Thyroid gland (tissue), 4 donors: ENCODE results near the gene DISP1. TPM values are rescaled to one million over a fixed set of nuclear protein-coding genes. Genes with fewer than 3 reads are reported as not detected.

Experiments used
- DNase-seq, 2 donors: peaks; one replicate each; pipeline ENCODE4 v3.0.0-alpha.2; 2019
- H3K27ac ChIP-seq, 3 donors: fragments of 200-600 bp; sonication (generic); 1 replicate in 2 of 3; 2 replicates in 1 of 3; pipeline ENCODE4 v1.5.1; 2016 to 2019; ENCODE audit warnings: mild to moderate bottlenecking in 1 of 3, moderate library complexity in 1 of 3
- H3K27me3 ChIP-seq: fragments of 200-600 bp; sonication (generic); one replicate; pipeline ENCODE4 v1.5.1; 2019
- H3K36me3 ChIP-seq, 2 donors: fragments of 200-600 bp; sonication (generic); one replicate each; pipeline ENCODE4 v1.5.1; 2016 to 2019
- H3K4me1 ChIP-seq, 2 donors: fragments of 200-600 bp; sonication (generic); one replicate each; pipeline ENCODE4 v1.5.1; 2017 to 2019
- H3K4me3 ChIP-seq, 3 donors: fragments of 200-600 bp; sonication (generic); replicated peaks in 1 of 3; 1 replicate in 2 of 3; 2 replicates in 1 of 3; pipeline ENCODE4 v1.5.1; 2016; ENCODE audit warnings: mild to moderate bottlenecking in 1 of 3
- H3K9me3 ChIP-seq: fragments of 200-600 bp; sonication (generic); one replicate; pipeline ENCODE4 v1.5.1; 2017
- CTCF ChIP-seq, 6 experiments: fragments of 200-600 bp in 3 of 6; fragments of 450-650 bp in 3 of 6; sonication (generic) in 3 of 6; IDR thresholded peaks; one replicate each; pipeline ENCODE4 v1.5.1; 2016 to 2019; ENCODE audit warnings: antibody characterized with exemption in 6 of 6, mild to moderate bottlenecking in 2 of 6, inconsistent platforms in 1 of 6, moderate library complexity in 1 of 6
- POLR2A ChIP-seq, 2 donors: fragments of 450-650 bp; IDR thresholded peaks; one replicate each; pipeline ENCODE4 v1.6.1; 2017; ENCODE audit warnings: antibody characterized with exemption in 2 of 2, mild to moderate bottlenecking in 2 of 2, moderate library complexity in 1 of 2
- WGBS, 2 donors: methylation state at CpG; one replicate each; pipeline ENCODE4 v1.1.5; 2017; 5-methylcytosine and 5-hydroxymethylcytosine counted together
- intact Hi-C: fragments of 100-400 bp; cut with DNase I; formaldehyde crosslinking; loops from one replicate; pipeline ENCODE4 v1.15.1; 2023
- total RNA-seq, 4 donors: library from RNA; depleted of rRNA; stranded (reverse); fragments of >200 nt; gene quantifications; one replicate each; pipeline ENCODE4 v1.2.3, GENCODE V29; 2016

The DISP1 gene
- total RNA-seq, 4 donors from 2014 or later = 11.5 to 21.4 (median 15.9) TPM

- no peaks in the 10 kb centered on the region for H3K27me3 ChIP-seq
- intact Hi-C loops = no loop called here
- 93 to 95% methylated on average over 3 of the region's 3 CpGs for WGBS, 2 donors
- no peaks in the 10 kb centered on the region for H3K4me1 ChIP-seq
- H3K9me3 ChIP-seq = no peaks in the 10 kb centered on the region
- H3K36me3 ChIP-seq = no peaks in the 10 kb centered on the region
- no peak for DNase-seq
- H3K4me3 ChIP-seq = no peak overlapping the region
- TF ChIP-seq POLR2A (IDR thresholded peaks at IDR 0.05) = no peak
- TF ChIP-seq CTCF (IDR thresholded peaks at IDR 0.05) = no peak
- H3K27ac ChIP-seq = no peak overlapping the region
Observed at GRCh38 chr1:222852326-222852725, 37.5 kb downstream of the DISP1 start.

- no peaks in the 10 kb centered on the region for H3K4me1 ChIP-seq
- DNase-seq = no peak
Observed at GRCh38 chr1:222861062-222861461, 46.2 kb downstream of the DISP1 start.

More at GRCh38 chr1:222861062-222861461, 46.2 kb downstream of the DISP1 start:
- TF ChIP-seq CTCF (IDR thresholded peaks at IDR 0.05) (no peak), POLR2A (IDR thresholded peaks at IDR 0.05) (no peak)
- Histone ChIP-seq H3K36me3 (no peaks in the 10 kb centered on the region), H3K9me3 (no peaks in the 10 kb centered on the region), H3K4me3 (no peak overlapping the region), H3K27ac (no peak overlapping the region), H3K27me3 (no peaks in the 10 kb centered on the region)
- 77 to 79% methylated on average over 3 of the region's 3 CpGs for WGBS, 2 donors
- intact Hi-C loops = no loop called here

Other genes starting within 250 kb of the DISP1 start
- 10 to 100 TPM in 3 of 4 donors, 1 to 10 TPM in 1; 7.4 to 18.4 (median 15.0) TPM for gene TAF1A, start 225.1 kb upstream of the DISP1 start, total RNA-seq
- 10 to 100 TPM; 58.0 to 96.3 (median 70.0) TPM for gene MIA3, start 196.9 kb upstream of the DISP1 start, total RNA-seq
- 10 to 100 TPM; 48.2 to 61.9 (median 52.7) TPM for gene AIDA, start 102.5 kb upstream of the DISP1 start, total RNA-seq
- gene BROX, start 102.5 kb upstream of the DISP1 start, total RNA-seq = 10 to 100 TPM; 48.8 to 95.3 (median 80.4) TPM
- gene FAM177B, start 77.8 kb upstream of the DISP1 start, total RNA-seq = under 1 TPM in 1 of 4 donors, not detected in 3; 0.33 TPM